ENCODE measurements around the gene ANGPTL4.
A peak's percentile ranks its signal among the peaks of the same experiment; 100 is the strongest.
"Not testable (repeated sequence)": the region's sequence is repeated elsewhere in the genome, so short reads cannot be mapped to it uniquely, and the experiment has no call there.

The ANGPTL4 gene

GRCh38 chr19:8361921-8362793 is 1.8 kb upstream of the ANGPTL4 start:
- DNase-seq (ENCODE audit: low read depth in 2 of 2), result peak; percentile 22 to 33

- no peak for DNase-seq (ENCODE audit: low read depth in 2 of 2)
Measured at GRCh38 chr19:8366121-8366581, 2.2 kb downstream of the ANGPTL4 start.

- DNase-seq (ENCODE audit: low read depth in 2 of 2), result no peak
Measured at GRCh38 chr19:8366961-8367326, 3.0 kb downstream of the ANGPTL4 start.

- no peak for DNase-seq (ENCODE audit: low read depth in 2 of 2)
Measured at GRCh38 chr19:8367327-8368001, 3.5 kb downstream of the ANGPTL4 start.

- no peak for DNase-seq (ENCODE audit: low read depth in 2 of 2)
Measured at GRCh38 chr19:8370176-8371010, 6.4 kb downstream of the ANGPTL4 start.

- no peak for DNase-seq (ENCODE audit: low read depth in 2 of 2)
Measured at GRCh38 chr19:8371011-8371804, 7.3 kb downstream of the ANGPTL4 start.

GRCh38 chr19:8373867-8374813 is 10.2 kb downstream of the ANGPTL4 start:
- no peak for DNase-seq (ENCODE audit: low read depth in 2 of 2)

GRCh38 chr19:8375766-8376165 is 11.8 kb downstream of the ANGPTL4 start:
- not testable (repeated sequence) for DNase-seq (ENCODE audit: low read depth in 2 of 2)

- DNase-seq (ENCODE audit: low read depth in 2 of 2), result not testable (repeated sequence)
Measured at GRCh38 chr19:8376373-8376974, 12.5 kb downstream of the ANGPTL4 start.

- DNase-seq (ENCODE audit: low read depth in 2 of 2), result no peak
Measured at GRCh38 chr19:8377598-8377997, 13.6 kb downstream of the ANGPTL4 start.

- DNase-seq (ENCODE audit: low read depth in 2 of 2), result not testable (repeated sequence)
Measured at GRCh38 chr19:8379156-8379891, 15.4 kb downstream of the ANGPTL4 start.

GRCh38 chr19:8384569-8384968 is 20.6 kb downstream of the ANGPTL4 start:
- not testable (repeated sequence) for DNase-seq (ENCODE audit: low read depth in 2 of 2)

- not testable (repeated sequence) for DNase-seq (ENCODE audit: low read depth in 2 of 2)
Measured at GRCh38 chr19:8385103-8385502, 21.1 kb downstream of the ANGPTL4 start.

- DNase-seq (ENCODE audit: low read depth in 2 of 2), result not testable (repeated sequence)
Measured at GRCh38 chr19:8385566-8385965, 21.6 kb downstream of the ANGPTL4 start.

- DNase-seq (ENCODE audit: low read depth in 2 of 2), result not testable (repeated sequence)
Measured at GRCh38 chr19:8386419-8386818, 22.5 kb downstream of the ANGPTL4 start.

GRCh38 chr19:8386990-8387389 is 23.0 kb downstream of the ANGPTL4 start:
- no peak for DNase-seq (ENCODE audit: low read depth in 2 of 2)

- no peak for DNase-seq (ENCODE audit: low read depth in 2 of 2)
Measured at GRCh38 chr19:8387688-8388611, 24.0 kb downstream of the ANGPTL4 start.

- DNase-seq (ENCODE audit: low read depth in 2 of 2), result no peak
Measured at GRCh38 chr19:8388612-8388958, 24.6 kb downstream of the ANGPTL4 start.

Data from stimulated activated CD4-positive, alpha-beta T cell treated with anti-CD3 and anti-CD28 coated beads, Interleukin-4, amount 100 ng/mL, for 48 hours (primary cell).